CD4-positive, alpha-beta memory T cell (primary cell): ENCODE results near the gene JMJD7. TPM values are rescaled to one million over a fixed set of nuclear protein-coding genes. Genes with fewer than 3 reads are reported as not detected.

ENCODE experiments used
- CTCF ChIA-PET: fragments of 350-600 bp; sonication (Branson Sonifier 250); formaldehyde crosslinking; loops from one replicate; lab custom pipeline; 2021; ENCODE audit warnings: inconsistent platforms; ENCODE audit not compliant: partially characterized antibody; lab: Charles Lee
- POLR2A ChIA-PET: fragments of 350-600 bp; sonication (Branson Sonifier 250); formaldehyde crosslinking; loops from one replicate; lab custom pipeline; 2021; ENCODE audit not compliant: partially characterized antibody; lab: Charles Lee
- DNase-seq, 5 donors: peaks; one replicate each; pipeline versions ENCODE4 v3.0.0 to v3.0.0-alpha.2; 2020 to 2022; ENCODE audit warnings: mixed read lengths in 1 of 5
- H3K27ac ChIP-seq: one replicate; pipeline ENCODE4 v1.7.0; 2013; ENCODE audit warnings: low read depth, low read length
- H3K27me3 ChIP-seq: 2 replicates; pipeline ENCODE4 v1.7.0; 2013; ENCODE audit warnings: mild to moderate bottlenecking, low read length, moderate library complexity; ENCODE audit not compliant: insufficient read depth
- H3K36me3 ChIP-seq: 2 replicates; pipeline ENCODE4 v1.7.0; 2013; ENCODE audit warnings: mild to moderate bottlenecking, low read length, moderate library complexity; ENCODE audit not compliant: insufficient read depth
- H3K4me1 ChIP-seq: 2 replicates; pipeline ENCODE4 v1.7.0; 2013; ENCODE audit warnings: mild to moderate bottlenecking, low read length, moderate library complexity; ENCODE audit not compliant: insufficient read depth
- H3K4me3 ChIP-seq, 2 donors: one replicate each; pipeline ENCODE4 v1.7.0; 2013; ENCODE audit warnings: low read length in 2 of 2, mild to moderate bottlenecking in 1 of 2
- H3K9me3 ChIP-seq, 2 donors: one replicate each; pipeline ENCODE4 v1.7.0; 2013; ENCODE audit warnings: low read length in 2 of 2, control low read depth in 1 of 2; ENCODE audit not compliant: control insufficient read depth in 1 of 2
- H3K27ac Mint-ChIP-seq, 7 donors: one replicate each; pipeline ENCODE4 v1.8.0; 2020 to 2021; ENCODE audit warnings: mixed read lengths in 7 of 7, mild to moderate bottlenecking in 6 of 7, inconsistent platforms in 3 of 7, moderate library complexity in 3 of 7
- H3K27me3 Mint-ChIP-seq, 2 donors: one replicate each; pipeline ENCODE4 v1.8.0; 2020 to 2021; ENCODE audit warnings: mixed read lengths in 2 of 2
- H3K36me3 Mint-ChIP-seq, 2 donors: one replicate each; pipeline ENCODE4 v1.8.0; 2020 to 2021; ENCODE audit warnings: mixed read lengths in 2 of 2, inconsistent platforms in 1 of 2, mild to moderate bottlenecking in 1 of 2
- H3K4me1 Mint-ChIP-seq, 4 donors: one replicate each; pipeline ENCODE4 v1.8.0; 2020 to 2021; ENCODE audit warnings: mixed read lengths in 4 of 4, mild to moderate bottlenecking in 1 of 4
- H3K4me3 Mint-ChIP-seq, 8 donors: one replicate each; pipeline ENCODE4 v1.8.0; 2020 to 2021; ENCODE audit warnings: mixed read lengths in 8 of 8, mild to moderate bottlenecking in 7 of 8, moderate library complexity in 6 of 8, inconsistent platforms in 3 of 8
- H3K9me3 Mint-ChIP-seq, 8 donors: one replicate each; pipeline ENCODE4 v1.8.0; 2020 to 2021; ENCODE audit warnings: mixed read lengths in 8 of 8, mild to moderate bottlenecking in 5 of 8, inconsistent platforms in 3 of 8, moderate library complexity in 1 of 8
- intact Hi-C: fragments of 100-400 bp; cut with micrococcal nuclease; formaldehyde crosslinking; loops from one replicate; pipeline ENCODE4 v1.15.1; 2023
- polyA plus RNA-seq, 2 donors: library from polyadenylated mRNA; unstranded; fragments of 300-500 nt; fragmentation: Illumina TruSeq; gene quantifications; one replicate each; pipeline ENCODE4 v1.2.3, GENCODE V29; 2021
- total RNA-seq, 2 experiments: library from RNA; stranded (reverse); gene quantifications; one replicate each; pipeline ENCODE4 v1.2.3, GENCODE V29; 2021

Gene JMJD7
- total and polyA plus RNA-seq, 4 experiments from 2014 or later, result 18.7 to 78.5 (median 51.5) TPM

DNA sequence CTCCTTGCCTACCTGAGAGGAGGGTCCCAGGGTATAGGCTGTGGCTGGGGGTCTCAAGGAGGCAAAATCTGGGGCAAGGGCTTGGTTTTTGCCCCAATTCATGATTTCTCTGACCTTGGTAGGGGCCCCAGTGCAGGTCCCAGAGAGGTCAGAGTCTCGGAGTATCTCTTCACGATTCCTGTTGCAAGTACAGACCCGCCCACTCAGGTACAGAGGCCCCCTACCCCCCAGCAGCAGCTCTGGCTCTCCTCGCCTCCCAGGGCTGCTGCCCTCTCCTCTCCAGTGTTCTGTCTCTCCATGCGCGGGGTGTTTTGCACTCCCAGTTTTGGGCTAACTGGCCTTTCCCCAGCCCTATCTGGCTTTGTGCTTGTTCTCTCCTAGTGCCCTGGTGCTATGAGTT lies 5.4 kb upstream of the JMJD7 start:
- Histone ChIP-seq H3K4me3 (no peak overlapping the region), H3K4me1 (no peaks in the 10 kb centered on the region), H3K27ac (no peak overlapping the region), H3K27me3 (no peaks in the 10 kb centered on the region), H3K9me3 (no peaks in the 10 kb centered on the region), H3K36me3 (peaks cover 28% of the 10 kb centered on the region)
- CTCF ChIA-PET, result interaction anchor here (1.2 kb wide), 1 partner anchor 81 kb away, joined by 3 read pairs; no protein-coding TSS in a partner anchor
- DNase-seq, result no peak
- H3K27me3 Mint-ChIP-seq, result no peaks in the 10 kb centered on the region
- no peak overlapping the region for H3K27ac Mint-ChIP-seq
- POLR2A ChIA-PET, result no interaction called here
- H3K4me3 Mint-ChIP-seq, result no peak overlapping the region
- peaks cover 0 to 5% (median 1%) of the 10 kb centered on the region in 4 donors for H3K4me1 Mint-ChIP-seq
- no peaks in the 10 kb centered on the region for H3K9me3 Mint-ChIP-seq
- intact Hi-C loops, result no loop called here
- peaks cover 21 to 61% of the 10 kb centered on the region in 2 donors for H3K36me3 Mint-ChIP-seq

DNA sequence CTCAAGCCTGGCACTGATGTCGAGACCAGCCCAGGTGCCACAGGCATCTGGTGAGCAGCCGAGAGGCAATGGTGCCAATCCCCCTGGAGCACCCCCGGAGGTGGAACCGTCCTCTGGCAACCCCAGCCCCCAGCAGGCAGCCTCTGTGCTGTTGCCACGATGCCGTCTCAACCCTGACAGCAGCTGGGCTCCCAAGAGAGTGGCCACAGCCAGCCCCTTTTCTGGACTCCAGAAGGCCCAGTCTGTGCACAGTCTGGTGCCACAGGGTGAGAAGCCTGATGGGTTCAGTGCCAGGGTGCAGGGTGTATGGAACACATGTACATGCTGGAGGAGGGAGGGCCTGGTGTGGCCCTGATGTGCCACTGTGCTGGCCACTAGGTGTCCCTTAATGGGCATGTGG lies 4.9 kb upstream of the JMJD7 start:
- Mint-ChIP-seq H3K27me3 (no peaks in the 10 kb centered on the region), H3K9me3 (no peaks in the 10 kb centered on the region), H3K36me3 (peaks cover 17 to 59% of the 10 kb centered on the region in 2 donors), H3K27ac (no peak overlapping the region), H3K4me3 (no peak overlapping the region), H3K4me1 (peaks cover 2 to 5% (median 4%) of the 10 kb centered on the region in 4 donors)
- ChIA-PET POLR2A (no interaction called here), CTCF (interaction anchor here (1.0 to 1.3 kb wide), 5 partner anchors 11 to 82 kb away, joined by 3 to 7 read pairs (median 4); partner anchors contain the start of gene MAPKBP1)
- H3K4me3 ChIP-seq, result no peak overlapping the region
- peaks cover 23% of the 10 kb centered on the region for H3K36me3 ChIP-seq
- no peak overlapping the region for H3K27ac ChIP-seq
- H3K27me3 ChIP-seq, result no peaks in the 10 kb centered on the region
- intact Hi-C loops, result no loop called here
- no peak for DNase-seq
- no peaks in the 10 kb centered on the region for H3K4me1 ChIP-seq
- no peaks in the 10 kb centered on the region for H3K9me3 ChIP-seq

DNA sequence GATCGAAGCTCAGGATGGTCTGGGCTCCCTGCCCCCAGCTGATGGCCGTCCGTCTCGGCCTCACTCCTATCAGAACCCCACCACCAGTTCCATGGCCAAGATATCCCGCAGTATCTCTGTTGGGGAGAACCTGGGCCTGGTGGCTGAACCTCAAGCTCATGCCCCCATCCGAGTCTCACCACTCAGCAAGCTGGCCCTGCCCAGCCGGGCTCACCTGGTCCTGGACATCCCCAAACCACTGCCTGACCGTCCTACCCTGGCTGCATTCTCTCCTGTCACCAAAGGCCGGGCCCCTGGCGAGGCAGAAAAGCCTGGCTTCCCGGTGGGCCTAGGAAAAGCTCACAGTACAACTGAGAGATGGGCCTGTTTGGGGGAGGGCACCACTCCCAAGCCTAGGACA lies 4.4 kb upstream of the JMJD7 start:
- Histone ChIP-seq H3K4me3 (no peak overlapping the region), H3K4me1 (peaks cover 1% of the 10 kb centered on the region), H3K36me3 (peaks cover 18% of the 10 kb centered on the region), H3K27ac (no peak overlapping the region), H3K27me3 (no peaks in the 10 kb centered on the region), H3K9me3 (no peaks in the 10 kb centered on the region)
- CTCF ChIA-PET, result interaction anchor here (1.0 to 1.3 kb wide), 5 partner anchors 11 to 81 kb away, joined by 3 to 7 read pairs (median 4); partner anchors contain the start of gene MAPKBP1
- Mint-ChIP-seq H3K27me3 (no peaks in the 10 kb centered on the region), H3K36me3 (peaks cover 11 to 55% of the 10 kb centered on the region in 2 donors), H3K9me3 (no peaks in the 10 kb centered on the region), H3K4me3 (no peak overlapping the region), H3K27ac (no peak overlapping the region), H3K4me1 (peaks cover 2 to 8% (median 5%) of the 10 kb centered on the region in 4 donors)
- intact Hi-C loops, result no loop called here
- no peak for DNase-seq
- POLR2A ChIA-PET, result no interaction called here

DNA sequence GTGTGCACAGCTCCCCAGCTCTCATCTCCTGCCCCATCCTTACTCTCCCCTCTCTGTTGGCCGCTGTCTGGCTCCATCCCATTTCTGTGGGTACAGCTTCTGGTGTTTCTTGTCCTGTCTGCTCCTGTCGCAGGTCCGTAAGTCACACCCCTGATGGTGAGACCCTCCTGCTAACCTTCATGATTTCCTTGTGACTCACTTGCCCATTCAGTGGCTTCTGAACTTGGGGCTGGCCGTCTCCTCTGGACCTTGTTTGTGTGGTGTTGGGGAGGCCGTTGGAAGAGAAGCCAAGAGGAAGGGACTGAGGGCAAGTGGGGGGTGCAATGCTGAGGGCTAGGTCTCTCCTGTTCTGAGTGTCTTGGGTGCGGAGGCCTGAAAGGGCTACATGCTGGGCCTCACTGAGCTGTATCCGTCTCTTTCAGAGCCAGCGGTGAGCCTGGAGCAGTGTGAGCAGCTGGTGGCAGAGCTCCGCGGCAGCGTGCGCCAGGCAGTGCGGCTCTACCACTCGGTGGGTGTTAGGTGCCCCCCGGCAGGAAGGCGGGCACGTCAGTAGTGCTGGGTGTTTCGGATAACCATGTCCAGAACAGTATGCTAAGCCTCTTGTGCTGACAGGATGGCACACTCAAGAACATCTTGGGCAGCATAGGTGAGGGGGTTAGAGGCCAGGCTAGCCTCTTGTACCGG lies 3.7 kb upstream of the JMJD7 start:
- no peak overlapping the region for H3K27ac ChIP-seq
- ChIA-PET POLR2A (no interaction called here), CTCF (interaction anchor here (1.0 to 1.3 kb wide), 4 partner anchors 12 to 81 kb away, joined by 3 to 7 read pairs (median 4); partner anchors contain the start of gene MAPKBP1)
- intact Hi-C loops, result no loop called here
- DNase-seq, result no peak
- H3K4me1 Mint-ChIP-seq, result peaks cover 8 to 15% (median 12%) of the 10 kb centered on the region in 4 donors
- no peaks in the 10 kb centered on the region for H3K9me3 ChIP-seq
- H3K27me3 ChIP-seq, result no peaks in the 10 kb centered on the region
- peaks cover 9 to 54% of the 10 kb centered on the region in 2 donors for H3K36me3 Mint-ChIP-seq
- no peaks in the 10 kb centered on the region for H3K9me3 Mint-ChIP-seq
- no peak overlapping the region for H3K4me3 ChIP-seq
- H3K4me1 ChIP-seq, result peaks cover 8% of the 10 kb centered on the region
- no peak overlapping the region for H3K4me3 Mint-ChIP-seq
- H3K27me3 Mint-ChIP-seq, result no peaks in the 10 kb centered on the region
- H3K36me3 ChIP-seq, result peaks cover 14% of the 10 kb centered on the region
- peak overlapping the region in 1 of 7 donors; percentile 10 for H3K27ac Mint-ChIP-seq

DNA sequence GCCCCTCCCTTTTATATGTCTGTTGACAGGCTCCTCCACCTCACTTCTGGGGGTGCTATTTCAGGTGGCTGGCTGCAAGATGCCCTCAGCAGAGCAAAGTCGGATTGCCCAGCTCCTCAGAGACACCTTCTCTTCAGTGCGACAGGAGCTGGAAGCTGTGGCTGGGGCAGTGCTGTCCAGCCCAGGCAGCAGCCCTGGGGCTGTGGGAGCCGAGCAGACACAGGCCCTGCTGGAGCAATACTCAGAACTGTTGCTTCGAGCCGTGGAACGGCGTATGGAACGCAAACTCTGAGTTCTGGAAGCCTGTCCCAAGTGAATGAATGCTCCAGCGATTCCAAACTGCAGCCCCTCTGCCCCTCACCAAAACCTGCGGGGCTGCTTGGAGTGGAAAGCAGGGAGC lies 2.7 kb upstream of the JMJD7 start:
- Histone ChIP-seq H3K4me1 (peaks cover 18% of the 10 kb centered on the region), H3K27me3 (no peaks in the 10 kb centered on the region), H3K4me3 (no peak overlapping the region), H3K36me3 (peaks cover 19% of the 10 kb centered on the region), H3K9me3 (no peaks in the 10 kb centered on the region), H3K27ac (no peak overlapping the region)
- peaks cover 9 to 49% of the 10 kb centered on the region in 2 donors for H3K36me3 Mint-ChIP-seq
- H3K4me1 Mint-ChIP-seq, result peaks cover 13 to 24% (median 18%) of the 10 kb centered on the region in 4 donors
- DNase-seq, result no peak
- ChIA-PET POLR2A (no interaction called here), CTCF (interaction anchor here (1.1 kb wide), 1 partner anchor 25 kb away, joined by 3 read pairs; no protein-coding TSS in a partner anchor)
- no peaks in the 10 kb centered on the region for H3K9me3 Mint-ChIP-seq
- intact Hi-C loops, result loop anchor here (5.0 kb wide), 1 partner anchor 268 kb away; the partner anchor contains the start of gene TYRO3
- H3K4me3 Mint-ChIP-seq, result no peak overlapping the region
- H3K27me3 Mint-ChIP-seq, result no peaks in the 10 kb centered on the region
- H3K27ac Mint-ChIP-seq, result no peak overlapping the region

DNA sequence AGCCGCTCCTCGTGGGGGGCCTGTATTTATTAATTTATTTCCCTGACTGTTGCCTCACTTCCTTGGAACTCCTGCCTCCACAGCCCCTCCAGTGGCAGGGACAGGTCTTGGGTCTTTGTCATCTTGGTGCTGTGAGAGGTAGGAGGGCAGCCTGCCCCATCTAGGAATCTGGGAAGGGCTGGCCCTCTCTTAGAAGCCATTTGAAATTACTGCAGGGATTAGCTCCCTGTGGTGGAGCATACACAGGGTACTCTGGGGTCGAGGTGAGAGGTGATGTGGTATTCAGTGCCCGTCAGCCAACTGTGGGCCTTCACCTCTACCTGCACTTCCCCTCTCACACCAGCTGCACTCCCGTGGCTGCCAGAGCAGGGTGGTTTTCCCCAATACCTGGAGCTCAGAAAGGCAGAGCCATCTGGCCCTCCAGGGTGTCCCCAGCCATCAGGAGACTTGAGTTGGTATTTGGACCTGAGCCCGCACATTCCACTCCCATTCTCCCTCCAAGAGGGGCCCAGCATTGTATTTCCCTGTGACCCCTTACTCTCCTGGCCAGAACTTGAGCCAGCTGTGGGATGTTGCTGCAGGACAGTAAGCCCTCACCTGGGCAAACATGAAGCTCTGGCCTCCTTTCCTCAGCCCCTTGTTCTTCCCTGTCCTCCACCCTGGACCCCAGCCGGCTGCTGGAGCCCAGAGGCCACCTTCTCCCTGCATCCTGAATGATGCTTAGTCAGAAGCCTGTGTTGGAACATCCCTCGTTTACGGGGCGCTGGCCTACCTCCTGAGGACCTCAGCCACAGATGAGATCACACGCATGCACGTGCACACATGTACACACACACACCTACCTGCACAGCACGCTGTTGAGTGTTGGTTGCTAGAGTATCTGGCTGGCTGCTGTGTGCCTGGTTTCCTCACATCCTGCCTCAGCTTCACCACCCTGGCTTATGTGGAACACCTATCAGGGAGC lies 2.0 kb upstream of the JMJD7 start:
- H3K4me3 Mint-ChIP-seq, result peak overlapping the region in 7 of 8 donors; percentile 59 to 99 (median 75)
- POLR2A ChIA-PET, result interaction anchor here (1.4 to 2.6 kb wide), 2 partner anchors 52 to 71 kb away, joined by 4 to 16 read pairs; partner anchors contain the start of gene MAPKBP1
- Histone ChIP-seq H3K27me3 (no peaks in the 10 kb centered on the region), H3K4me1 (peaks cover 25% of the 10 kb centered on the region), H3K9me3 (no peaks in the 10 kb centered on the region), H3K4me3 (no peak overlapping the region), H3K36me3 (peaks cover 17% of the 10 kb centered on the region), H3K27ac (no peak overlapping the region)
- CTCF ChIA-PET, result interaction anchor here (1.1 to 1.4 kb wide), 4 partner anchors 14 to 268 kb away, joined by 3 to 11 read pairs (median 3); partner anchors contain the start of gene MAPKBP1
- H3K36me3 Mint-ChIP-seq, result peaks cover 9 to 44% of the 10 kb centered on the region in 2 donors
- DNase-seq, result no peak
- intact Hi-C loops, result loop anchor here (5.0 kb wide), 1 partner anchor 269 kb away; the partner anchor contains the start of gene TYRO3
- peaks cover 13 to 31% (median 22%) of the 10 kb centered on the region in 4 donors for H3K4me1 Mint-ChIP-seq
- H3K27me3 Mint-ChIP-seq, result no peaks in the 10 kb centered on the region
- no peaks in the 10 kb centered on the region for H3K9me3 Mint-ChIP-seq
- peak overlapping the region in 5 of 7 donors; percentile 63 to 84 (median 74) for H3K27ac Mint-ChIP-seq
